Esophagus squamous epithelium (tissue), 4 donors: ENCODE measurements around the gene LRRC4C.

Source experiments
- CTCF ChIP-seq, 6 experiments: fragments of 450-650 bp in 4 of 6; fragments of 200-600 bp in 2 of 6; sonication (generic) in 2 of 6; IDR thresholded peaks; one replicate each; pipeline ENCODE4 v1.5.1; 2016 to 2019; ENCODE audit warnings: antibody characterized with exemption in 6 of 6, mild to moderate bottlenecking in 4 of 6, moderate library complexity in 4 of 6
- POLR2A ChIP-seq, 4 donors: fragments of 450-650 bp; IDR thresholded peaks; one replicate each; pipeline ENCODE4 v1.6.1; 2017; ENCODE audit warnings: antibody characterized with exemption in 4 of 4, mild to moderate bottlenecking in 4 of 4, moderate library complexity in 3 of 4

GRCh38 chr11:41118521-41118920, 340.9 kb downstream of the LRRC4C start:
- no peak for TF ChIP-seq POLR2A (IDR thresholded peaks at IDR 0.05)
- no peak for TF ChIP-seq CTCF (IDR thresholded peaks at IDR 0.05)
